Fibroblast of villous mesenchyme (primary cell): Measurements from ENCODE around the gene SFMBT2. TPM values are rescaled to one million over a fixed set of nuclear protein-coding genes. Genes with fewer than 3 reads are reported as not detected.

ENCODE experiments used
- DNase-seq: peaks from one replicate; pipeline ENCODE4 v3.0.0-alpha.2; 2010; ENCODE audit warnings: low read depth
- H3K4me3 ChIP-seq: 2 replicates; pipeline ENCODE4 v1.5.1; 2011; ENCODE audit warnings: low read depth, mild to moderate bottlenecking, low read length
- total RNA-seq: library from RNA; depleted of rRNA; stranded (reverse); fragments of >200 nt; gene quantifications from 2 replicates; pipeline ENCODE4 v1.2.3, GENCODE V29; 2012
- TF ChIP-seq, protein P1 (sequence below): IDR thresholded peaks from 2 replicates; pipeline ENCODE4 v1.5.1; 2012; ENCODE audit warnings: low read depth, mild to moderate bottlenecking, low read length; ENCODE audit not compliant: insufficient read depth

SFMBT2 gene
- total RNA-seq, 1 donor = 1.7 TPM

DNA sequence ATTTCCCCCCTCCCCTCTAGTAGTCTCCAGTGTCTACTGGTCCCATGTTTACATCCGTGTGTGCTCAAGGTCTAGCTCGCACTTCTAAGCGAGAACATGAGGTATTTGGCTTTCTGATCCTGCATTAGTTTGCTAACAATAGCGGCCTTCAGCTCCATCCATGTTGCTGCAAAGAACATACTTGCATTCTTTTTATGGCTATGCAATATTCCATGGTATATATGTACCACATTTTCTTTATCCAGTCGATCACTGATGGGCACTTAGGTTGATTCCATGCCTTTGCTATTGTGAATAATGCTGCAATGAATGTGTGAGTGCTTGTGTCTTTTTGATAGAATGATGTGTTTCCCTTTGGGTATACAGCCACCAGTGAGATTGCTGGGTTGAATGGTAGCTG is 160.6 kb downstream of the SFMBT2 start:
- no peak overlapping the region for H3K4me3 ChIP-seq
- TF ChIP-seq, protein P1, sequence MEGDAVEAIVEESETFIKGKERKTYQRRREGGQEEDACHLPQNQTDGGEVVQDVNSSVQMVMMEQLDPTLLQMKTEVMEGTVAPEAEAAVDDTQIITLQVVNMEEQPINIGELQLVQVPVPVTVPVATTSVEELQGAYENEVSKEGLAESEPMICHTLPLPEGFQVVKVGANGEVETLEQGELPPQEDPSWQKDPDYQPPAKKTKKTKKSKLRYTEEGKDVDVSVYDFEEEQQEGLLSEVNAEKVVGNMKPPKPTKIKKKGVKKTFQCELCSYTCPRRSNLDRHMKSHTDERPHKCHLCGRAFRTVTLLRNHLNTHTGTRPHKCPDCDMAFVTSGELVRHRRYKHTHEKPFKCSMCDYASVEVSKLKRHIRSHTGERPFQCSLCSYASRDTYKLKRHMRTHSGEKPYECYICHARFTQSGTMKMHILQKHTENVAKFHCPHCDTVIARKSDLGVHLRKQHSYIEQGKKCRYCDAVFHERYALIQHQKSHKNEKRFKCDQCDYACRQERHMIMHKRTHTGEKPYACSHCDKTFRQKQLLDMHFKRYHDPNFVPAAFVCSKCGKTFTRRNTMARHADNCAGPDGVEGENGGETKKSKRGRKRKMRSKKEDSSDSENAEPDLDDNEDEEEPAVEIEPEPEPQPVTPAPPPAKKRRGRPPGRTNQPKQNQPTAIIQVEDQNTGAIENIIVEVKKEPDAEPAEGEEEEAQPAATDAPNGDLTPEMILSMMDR = no peak
- no peak for DNase-seq

DNA sequence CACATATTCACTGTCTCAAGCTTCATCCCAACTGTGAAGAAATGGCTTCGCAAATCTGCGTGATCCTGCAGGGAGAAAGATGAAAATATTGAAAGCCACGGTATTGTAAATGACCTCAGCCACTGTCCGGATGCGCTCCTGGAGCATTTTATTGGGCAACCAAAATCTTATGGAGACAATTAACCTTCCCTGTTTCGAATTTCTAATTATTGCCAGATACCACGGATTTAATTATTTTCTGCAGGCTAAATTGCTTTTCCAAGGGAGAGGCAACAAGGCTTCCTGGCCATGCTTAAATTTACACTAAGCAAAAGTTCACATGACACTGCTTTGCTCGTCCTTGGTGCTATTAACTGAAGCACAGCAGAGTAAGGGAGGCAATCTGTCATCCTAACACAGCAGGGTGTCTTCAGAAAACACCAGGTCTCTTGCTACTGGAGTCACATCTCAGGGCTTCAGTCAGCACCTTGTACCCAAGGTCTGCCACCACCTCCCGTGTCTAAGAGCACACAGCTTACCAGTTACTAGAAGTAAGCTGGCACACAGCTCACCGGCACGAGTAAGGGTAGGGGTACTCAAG is 162.2 kb downstream of the SFMBT2 start:
- no peak overlapping the region for H3K4me3 ChIP-seq
- no peak for DNase-seq
- TF ChIP-seq, protein P1 = no peak

DNA sequence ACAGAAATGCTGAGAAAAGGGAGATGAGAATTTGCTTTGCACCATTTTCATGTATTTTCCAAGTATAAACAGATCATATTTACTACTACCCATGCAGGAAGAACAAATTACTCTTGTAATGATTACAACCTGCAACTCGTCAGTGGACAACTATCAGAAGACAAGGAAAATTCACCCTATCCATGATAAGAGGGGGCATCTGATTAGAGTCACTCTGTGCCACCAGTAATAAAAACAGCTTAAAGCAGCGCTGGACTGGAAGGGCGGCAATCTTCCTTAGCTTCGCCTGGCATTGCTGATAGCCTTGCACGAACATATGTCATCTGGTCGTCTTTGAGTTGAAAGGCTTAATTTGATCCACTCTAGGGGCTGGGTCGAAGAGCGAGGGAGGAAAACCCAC is 162.7 kb downstream of the SFMBT2 start:
- H3K4me3 ChIP-seq = no peak overlapping the region
- TF ChIP-seq, protein P1 = no peak
- DNase-seq = no peak

DNA sequence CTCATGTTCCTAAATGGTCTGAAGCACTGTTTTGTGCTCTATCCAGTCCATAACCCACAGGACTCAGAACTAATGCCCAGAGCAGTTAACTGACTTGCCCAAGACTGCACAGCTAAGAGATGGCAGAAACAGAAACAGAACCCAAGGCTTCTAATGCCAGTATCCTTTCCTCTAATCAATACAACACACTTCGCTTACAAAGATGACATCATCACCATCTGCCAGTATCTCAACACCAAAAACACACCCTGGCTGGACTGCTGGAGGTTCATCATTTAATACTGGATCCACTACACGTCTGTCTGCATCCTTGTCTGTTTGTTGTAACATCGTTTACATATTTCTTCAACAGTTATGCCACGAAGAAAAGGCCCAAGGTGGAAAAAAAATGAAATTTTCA is 165.3 kb downstream of the SFMBT2 start:
- TF ChIP-seq, protein P1 = no peak
- H3K4me3 ChIP-seq = no peak overlapping the region
- no peak for DNase-seq

DNA sequence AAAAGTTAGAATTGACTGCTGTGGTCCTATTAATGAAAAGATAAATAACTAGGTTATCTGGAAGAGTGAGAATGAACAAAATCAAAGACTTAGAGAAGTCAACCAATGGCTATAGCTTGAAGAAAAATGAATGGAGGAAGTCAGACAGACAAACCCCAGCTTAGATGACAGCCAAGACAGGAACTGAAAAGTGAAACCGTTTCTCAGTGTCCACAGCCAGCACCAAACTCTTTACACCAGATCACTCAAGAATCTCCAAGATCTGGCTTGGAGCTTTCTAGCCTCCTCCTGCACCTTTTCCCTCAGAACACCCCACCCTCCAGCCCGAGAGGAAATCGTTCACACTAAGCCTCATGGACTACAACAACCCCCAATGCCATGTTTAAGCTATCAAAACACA is 167.0 kb downstream of the SFMBT2 start:
- TF ChIP-seq, protein P1 = no peak
- H3K4me3 ChIP-seq = no peak overlapping the region
- DNase-seq = no peak

DNA sequence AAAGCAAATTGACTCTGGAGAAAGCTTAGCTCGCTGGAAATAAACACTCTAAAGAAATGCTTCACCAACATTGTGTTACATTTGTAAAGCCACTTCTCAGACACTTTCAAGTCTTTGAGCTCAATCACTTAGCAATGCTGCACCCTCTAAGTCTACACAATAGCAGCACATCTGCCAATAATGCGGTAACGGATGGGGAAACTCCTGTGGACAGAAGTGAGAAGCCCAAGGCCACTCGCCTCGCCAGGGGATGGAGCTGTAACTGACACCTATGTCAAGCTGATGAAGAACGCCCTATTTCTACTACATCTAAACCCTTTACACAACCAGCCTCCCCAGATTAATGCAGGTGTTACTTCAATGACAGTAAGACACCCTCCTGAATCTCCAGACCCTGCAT is 167.7 kb downstream of the SFMBT2 start:
- H3K4me3 ChIP-seq = no peak overlapping the region
- DNase-seq = no peak
- TF ChIP-seq, protein P1 = no peak

DNA sequence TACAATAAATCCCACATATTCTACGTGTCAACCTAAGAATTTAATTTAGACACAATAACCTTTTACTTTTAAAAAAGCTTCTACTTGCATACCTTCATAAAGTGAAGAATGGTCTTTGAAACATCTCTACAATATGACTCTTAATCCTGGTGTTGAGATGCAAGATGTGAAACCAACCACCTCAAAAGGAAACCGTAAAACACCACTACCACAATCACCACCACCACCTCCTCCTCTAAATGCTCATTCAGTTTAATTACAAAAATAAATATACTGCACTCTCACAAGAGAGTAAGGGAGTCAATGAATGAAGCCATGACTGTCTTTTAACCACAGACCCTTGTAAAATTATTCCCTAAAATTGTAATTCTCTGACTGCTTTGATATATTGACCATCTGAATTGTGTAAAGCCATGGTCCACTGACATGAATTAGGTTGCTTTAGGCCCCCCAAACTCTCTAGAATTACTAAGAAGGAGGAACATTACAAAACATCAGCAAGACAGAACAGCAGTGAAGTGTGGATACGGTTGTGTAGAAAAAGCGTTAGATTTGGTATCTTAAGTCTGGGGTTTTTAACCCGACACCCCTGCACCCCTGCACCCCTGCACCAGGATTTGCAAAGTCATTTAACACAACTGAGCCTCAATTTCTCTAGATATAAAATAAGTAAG is 171.4 kb downstream of the SFMBT2 start:
- TF ChIP-seq, protein P1 = no peak
- no peak overlapping the region for H3K4me3 ChIP-seq
- no peak for DNase-seq
